HEK293 (cell line): ENCODE results near the gene CENPB.

ENCODE experiments used
- BCL11A ChIP-seq: fragments of 450-650 bp; formaldehyde crosslinking; IDR thresholded peaks from 2 replicates; pipeline ENCODE4 v1.5.1; 2016; ENCODE audit warnings: low read depth, missing biosample characterization, missing genetic modification characterization
- BCL11B ChIP-seq: fragments of 450-650 bp; formaldehyde crosslinking; IDR thresholded peaks from 2 replicates; pipeline ENCODE4 v1.5.1; 2016; ENCODE audit warnings: low read depth, missing biosample characterization, missing genetic modification characterization
- ELK4 ChIP-seq: IDR thresholded peaks from 2 replicates; pipeline ENCODE4 v1.6.1; 2011; ENCODE audit warnings: mild to moderate bottlenecking, low read depth, low read length, borderline replicate concordance
- GLIS1 ChIP-seq: fragments of 450-650 bp; formaldehyde crosslinking; IDR thresholded peaks from 2 replicates; pipeline ENCODE4 v1.5.1; 2016; ENCODE audit warnings: missing biosample characterization, missing genetic modification characterization
- HIC1 ChIP-seq: fragments of 450-650 bp; formaldehyde crosslinking; IDR thresholded peaks from 2 replicates; pipeline ENCODE4 v1.5.1; 2016; ENCODE audit warnings: missing biosample characterization, missing genetic modification characterization
- IKZF3 ChIP-seq: fragments of 450-650 bp; IDR thresholded peaks from 2 replicates; pipeline ENCODE4 v1.5.0; 2018; ENCODE audit warnings: missing biosample characterization, mild to moderate bottlenecking, missing genetic modification characterization, moderate library complexity
- KLF7 ChIP-seq: fragments of 450-650 bp; formaldehyde crosslinking; IDR thresholded peaks from 2 replicates; pipeline ENCODE4 v1.5.1; 2016; ENCODE audit warnings: missing biosample characterization, missing genetic modification characterization, borderline replicate concordance
- OSR2 ChIP-seq: fragments of 450-650 bp; formaldehyde crosslinking; IDR thresholded peaks from 2 replicates; pipeline ENCODE4 v1.5.1; 2016; ENCODE audit warnings: missing biosample characterization, missing genetic modification characterization
- PATZ1 ChIP-seq: fragments of 450-650 bp; formaldehyde crosslinking; IDR thresholded peaks from 2 replicates; pipeline ENCODE4 v1.5.1; 2016; ENCODE audit warnings: missing biosample characterization, missing genetic modification characterization
- SP2 ChIP-seq: fragments of 450-650 bp; formaldehyde crosslinking; IDR thresholded peaks from 2 replicates; pipeline ENCODE4 v1.5.1; 2016; ENCODE audit warnings: missing biosample characterization, missing genetic modification characterization
- ZBTB10 ChIP-seq: fragments of 450-650 bp; formaldehyde crosslinking; IDR thresholded peaks from 2 replicates; pipeline ENCODE4 v1.5.1; 2016; ENCODE audit warnings: missing biosample characterization, missing genetic modification characterization
- ZBTB11 ChIP-seq: fragments of 450-650 bp; formaldehyde crosslinking; conservative IDR thresholded peaks from 2 replicates; pipeline ENCODE4 v1.5.1; 2016; ENCODE audit warnings: low read depth, missing biosample characterization, missing genetic modification characterization
- ZNF121 ChIP-seq: fragments of 450-650 bp; formaldehyde crosslinking; IDR thresholded peaks from 2 replicates; pipeline ENCODE4 v1.5.1; 2016; ENCODE audit warnings: missing biosample characterization, missing genetic modification characterization
- ZNF132 ChIP-seq: fragments of 450-650 bp; formaldehyde crosslinking; IDR thresholded peaks from 2 replicates; pipeline ENCODE4 v1.5.1; 2017; ENCODE audit warnings: missing biosample characterization, missing genetic modification characterization, borderline replicate concordance
- ZNF146 ChIP-seq: fragments of 450-650 bp; formaldehyde crosslinking; IDR thresholded peaks from 2 replicates; pipeline ENCODE4 v1.5.1; 2016; ENCODE audit warnings: missing biosample characterization, missing genetic modification characterization
- ZNF18 ChIP-seq: fragments of 450-650 bp; formaldehyde crosslinking; IDR thresholded peaks from 2 replicates; pipeline ENCODE4 v1.5.1; 2016; ENCODE audit warnings: missing biosample characterization, missing genetic modification characterization
- ZNF335 ChIP-seq: fragments of 450-650 bp; formaldehyde crosslinking; conservative IDR thresholded peaks from 2 replicates; pipeline ENCODE4 v1.5.1; 2016; ENCODE audit warnings: missing biosample characterization, missing genetic modification characterization
- ZNF423 ChIP-seq: fragments of 450-650 bp; formaldehyde crosslinking; IDR thresholded peaks from 2 replicates; pipeline ENCODE4 v1.5.1; 2016; ENCODE audit warnings: missing biosample characterization, missing genetic modification characterization
- ZNF544 ChIP-seq: fragments of 450-650 bp; formaldehyde crosslinking; IDR thresholded peaks from 2 replicates; pipeline ENCODE4 v1.5.0; 2017; ENCODE audit warnings: missing biosample characterization, missing genetic modification characterization
- ZNF548 ChIP-seq: fragments of 450-650 bp; formaldehyde crosslinking; IDR thresholded peaks from 2 replicates; pipeline ENCODE4 v1.5.1; 2016; ENCODE audit warnings: missing biosample characterization, missing genetic modification characterization
- ZNF600 ChIP-seq: fragments of 450-650 bp; formaldehyde crosslinking; IDR thresholded peaks from 2 replicates; pipeline ENCODE4 v1.5.1; 2016; ENCODE audit warnings: missing biosample characterization, missing genetic modification characterization
- ZNF621 ChIP-seq: fragments of 450-650 bp; formaldehyde crosslinking; IDR thresholded peaks from 2 replicates; pipeline ENCODE4 v1.5.1; 2017; ENCODE audit warnings: missing biosample characterization, missing genetic modification characterization
- ZNF660 ChIP-seq: fragments of 450-650 bp; IDR thresholded peaks from 2 replicates; pipeline ENCODE4 v1.5.1; 2018; ENCODE audit warnings: missing biosample characterization, mild to moderate bottlenecking, missing genetic modification characterization
- ZNF707 ChIP-seq: fragments of 450-650 bp; formaldehyde crosslinking; IDR thresholded peaks from 2 replicates; pipeline ENCODE4 v1.5.1; 2016; ENCODE audit warnings: missing biosample characterization, missing genetic modification characterization
- ZNF777 ChIP-seq: fragments of 450-650 bp; formaldehyde crosslinking; IDR thresholded peaks from 2 replicates; pipeline ENCODE4 v1.5.1; 2017; ENCODE audit warnings: missing biosample characterization, missing genetic modification characterization, borderline replicate concordance
- ZNF830 ChIP-seq: fragments of 450-650 bp; IDR thresholded peaks from 2 replicates; pipeline ENCODE4 v1.5.0; 2018; ENCODE audit warnings: missing biosample characterization, missing genetic modification characterization, low read depth, mild to moderate bottlenecking, moderate library complexity

CENPB gene

GRCh38 chr20:3820048-3820900 is 33.7 kb upstream of the CENPB start, which contains the start of gene AP5S1 (continued):
- TF ChIP-seq SP2: peak; percentile 69
- peak; percentile 85 for TF ChIP-seq ZNF600 (tag by site-specific recombination)
- no peak; the same call in 1 of the 2 replicates for TF ChIP-seq GLIS1 (tag by site-specific recombination)
- no peak for TF ChIP-seq ZNF777 (tag by site-specific recombination)
- no peak for TF ChIP-seq ZNF548 (tag by site-specific recombination)
- 0 out of 2 replicates have a peak, but pooled peaks have one; percentile 17 for TF ChIP-seq HIC1 (tag by site-specific recombination)
- TF ChIP-seq ELK4: no peak
- TF ChIP-seq ZNF423 (tag by site-specific recombination): no peak
- TF ChIP-seq PATZ1 (tag by site-specific recombination): peak; percentile 56; the same call in 1 of the 2 replicates
- TF ChIP-seq OSR2 (tag by site-specific recombination): peak; percentile 60; the same call in 1 of the 2 replicates
- TF ChIP-seq ZNF146: no peak
- TF ChIP-seq BCL11B: peak; percentile 78
- TF ChIP-seq ZNF621: no peak
- TF ChIP-seq KLF7 (tag by site-specific recombination): no peak
- peak; percentile 93 for TF ChIP-seq BCL11A (tag by site-specific recombination)
- no peak for TF ChIP-seq ZNF830 (tag by site-specific recombination)
- peak; percentile 68 for TF ChIP-seq ZBTB10 (tag by site-specific recombination)
- peak; percentile 79; the same call in 1 of the 2 replicates for TF ChIP-seq ZNF660 (tag by site-specific recombination)
- no peak for TF ChIP-seq ZNF132 (tag by site-specific recombination)
- peak; percentile 65 for TF ChIP-seq IKZF3
- TF ChIP-seq ZNF335 (tag by site-specific recombination): peak; percentile 99
- TF ChIP-seq ZNF18 (tag by site-specific recombination): no peak
- no peak for TF ChIP-seq ZNF121
- no peak for TF ChIP-seq ZNF707 (tag by site-specific recombination)
- peak; percentile 80 for TF ChIP-seq ZBTB11
- no peak for TF ChIP-seq ZNF544
